HG03139 (cell line): Measurements from ENCODE around the gene GPR153.

ENCODE experiments used
- ATAC-seq: cut with Tn5 transposase; IDR thresholded peaks from one replicate; pipeline ENCODE4 v1.9.1; 2021; ENCODE audit not compliant: unreplicated experiment

The GPR153 gene

GRCh38 chr1:6207075-6207885, 53.6 kb downstream of the GPR153 start:
- no peak for ATAC-seq

- ATAC-seq = no peak
Measured at GRCh38 chr1:6206520-6206855, 54.4 kb downstream of the GPR153 start.

GRCh38 chr1:6205849-6206519, 54.9 kb downstream of the GPR153 start, which contains the start of gene RNF207:
Gene RNF207 (plus strand): TSS chr1:6206119. CDS start chr1:6206536, 417 bp downstream.
- ATAC-seq = no peak

GRCh38 chr1:6202256-6202655, 58.6 kb downstream of the GPR153 start:
- no peak for ATAC-seq

- ATAC-seq = no peak
Measured at GRCh38 chr1:6200188-6200809, 60.6 kb downstream of the GPR153 start.

GRCh38 chr1:6199298-6200187, 61.4 kb downstream of the GPR153 start, which contains the start of gene RPL22:
Gene RPL22 (minus strand): TSS chr1:6199595. CDS start chr1:6199573, 22 bp downstream.
- ATAC-seq = peak; percentile 94

- ATAC-seq = peak; percentile 24
Measured at GRCh38 chr1:6198646-6199297, 62.1 kb downstream of the GPR153 start.

- no peak for ATAC-seq
Measured at GRCh38 chr1:6197746-6198427, 63.0 kb downstream of the GPR153 start.
